Mesenchymal stem cell (in vitro differentiated cells and primary cell): Measurements from ENCODE around the gene ODAM. TPM values are rescaled to one million over a fixed set of nuclear protein-coding genes. Genes with fewer than 3 reads are reported as not detected.

Experiments
- DNase-seq: peaks from one replicate; pipeline ENCODE4 v3.0.0-alpha.2; 2013
- H2AFZ ChIP-seq: one replicate; pipeline ENCODE4 v1.6.1; 2013; ENCODE audit warnings: low read depth, mild to moderate bottlenecking, control low read depth, inconsistent platforms, low read length, moderate library complexity
- H2AK5ac ChIP-seq: 2 replicates; pipeline ENCODE4 v1.6.1; 2013; ENCODE audit warnings: low read length, moderate library complexity, mild to moderate bottlenecking, inconsistent platforms; ENCODE audit not compliant: severe bottlenecking
- H2BK120ac ChIP-seq: one replicate; pipeline ENCODE4 v1.6.1; 2013; ENCODE audit warnings: low read depth, mild to moderate bottlenecking, inconsistent platforms, low read length, moderate library complexity
- H2BK12ac ChIP-seq, 2 experiments: one replicate each; pipeline ENCODE4 v1.6.1; 2013; ENCODE audit warnings: inconsistent platforms in 2 of 2, low read length in 2 of 2, mild to moderate bottlenecking in 2 of 2, moderate library complexity in 2 of 2, control low read depth in 1 of 2
- H2BK15ac ChIP-seq: one replicate; pipeline ENCODE4 v1.6.1; 2013; ENCODE audit warnings: mild to moderate bottlenecking, low read depth, inconsistent platforms; ENCODE audit not compliant: poor library complexity, severe bottlenecking
- H2BK5ac ChIP-seq: 2 replicates; pipeline ENCODE4 v1.6.1; 2013; ENCODE audit warnings: low read depth, mild to moderate bottlenecking, low read length, control low read depth, inconsistent platforms; ENCODE audit not compliant: poor library complexity, severe bottlenecking
- H3K14ac ChIP-seq, 2 experiments: one replicate each; pipeline ENCODE4 v1.6.1; 2013; ENCODE audit warnings: inconsistent platforms in 2 of 2, low read length in 2 of 2, control low read depth in 1 of 2, mild to moderate bottlenecking in 1 of 2, moderate library complexity in 1 of 2
- H3K18ac ChIP-seq, 2 experiments: one replicate each; pipeline ENCODE4 v1.6.1; 2013; ENCODE audit warnings: inconsistent platforms in 2 of 2, low read length in 2 of 2, control low read depth in 1 of 2, low read depth in 1 of 2, mild to moderate bottlenecking in 1 of 2
- H3K23ac ChIP-seq, 2 experiments: one replicate each; pipeline ENCODE4 v1.6.1; 2013; ENCODE audit warnings: inconsistent platforms in 2 of 2, low read length in 2 of 2, mild to moderate bottlenecking in 2 of 2, moderate library complexity in 2 of 2, control low read depth in 1 of 2
- H3K27ac ChIP-seq: 2 replicates; pipeline ENCODE4 v1.5.1; 2013; ENCODE audit warnings: mild to moderate bottlenecking, moderate library complexity, low read length, control low read depth, inconsistent platforms; ENCODE audit not compliant: poor library complexity, severe bottlenecking
- H3K27me3 ChIP-seq, 2 experiments: 2 replicates each; pipeline versions ENCODE4 v1.6.1 to v1.7.0; 2013; ENCODE audit warnings: low read length in 2 of 2, mild to moderate bottlenecking in 2 of 2, moderate library complexity in 2 of 2, control low read depth in 1 of 2, inconsistent platforms in 1 of 2; ENCODE audit not compliant: control insufficient read depth in 1 of 2, insufficient read depth in 1 of 2
- H3K36me3 ChIP-seq, 2 experiments: 2 replicates each; pipeline versions ENCODE4 v1.6.1 to v1.7.0; 2013; ENCODE audit warnings: low read length in 2 of 2, control low read depth in 1 of 2, inconsistent platforms in 1 of 2, low read depth in 1 of 2, mild to moderate bottlenecking in 1 of 2; ENCODE audit not compliant: insufficient read depth in 2 of 2, control insufficient read depth in 1 of 2
- H3K4ac ChIP-seq, 2 experiments: one replicate each; pipeline ENCODE4 v1.6.1; 2013; ENCODE audit warnings: inconsistent platforms in 2 of 2, low read length in 2 of 2, mild to moderate bottlenecking in 2 of 2, moderate library complexity in 2 of 2, control low read depth in 1 of 2, low read depth in 1 of 2
- H3K4me1 ChIP-seq: 2 replicates; pipeline ENCODE4 v1.6.1; 2013; ENCODE audit warnings: low read depth, low read length, control low read depth; ENCODE audit not compliant: control insufficient read depth, insufficient read depth
- H3K4me2 ChIP-seq: 2 replicates; pipeline ENCODE4 v1.6.1; 2013; ENCODE audit warnings: low read length, mild to moderate bottlenecking, inconsistent platforms; ENCODE audit not compliant: poor library complexity, severe bottlenecking
- H3K4me3 ChIP-seq, 2 experiments: 2 replicates each; pipeline versions ENCODE4 v1.5.1 to v1.7.0; 2013; ENCODE audit warnings: low read length in 2 of 2, mild to moderate bottlenecking in 2 of 2, control low read depth in 1 of 2, low read depth in 1 of 2; ENCODE audit not compliant: insufficient read depth in 1 of 2
- H3K79me1 ChIP-seq: replicated peaks from 2 replicates; pipeline ENCODE4 v1.6.1; 2013; ENCODE audit warnings: mild to moderate bottlenecking, control low read depth, low read length, inconsistent platforms; ENCODE audit not compliant: poor library complexity, severe bottlenecking
- H3K9ac ChIP-seq: 2 replicates; pipeline ENCODE4 v1.7.0; 2013; ENCODE audit warnings: mild to moderate bottlenecking, low read length, moderate library complexity
- H3K9me3 ChIP-seq: 2 replicates; pipeline ENCODE4 v1.7.0; 2013; ENCODE audit warnings: mild to moderate bottlenecking, low read length; ENCODE audit not compliant: control insufficient read depth
- H4K8ac ChIP-seq: one replicate; pipeline ENCODE4 v1.6.1; 2013; ENCODE audit warnings: inconsistent platforms, mild to moderate bottlenecking, low read length, moderate library complexity
- H4K91ac ChIP-seq: one replicate; pipeline ENCODE4 v1.6.1; 2013; ENCODE audit warnings: mild to moderate bottlenecking, low read length, inconsistent platforms
- WGBS: methylation state at CpG from one replicate; pipeline ENCODE4 v1.1.7; 2013; ENCODE audit warnings: mixed read lengths; 5-methylcytosine and 5-hydroxymethylcytosine counted together
- polyA plus RNA-seq, 2 experiments: library from polyadenylated mRNA; stranded (reverse); fragments of 200-250 nt; gene quantifications; one replicate each; pipeline ENCODE4 v1.2.3, GENCODE V29; 2013

The ODAM gene
- polyA plus RNA-seq (2013, experiment 1 of 2): not detected
- polyA plus RNA-seq (2013, experiment 2 of 2): not detected

- DNase-seq: no peak
- no peak within 1 kb of the TSS for H4K8ac ChIP-seq
- no peak within 1 kb of the TSS for H3K4me2 ChIP-seq
- no peaks in the 10 kb centered on the region for H3K9me3 ChIP-seq
- H3K14ac ChIP-seq: no peak within 1 kb of the TSS
- WGBS: 94% methylated on average over 1 of the region's 1 CpG
- no peak within 1 kb of the TSS for H4K91ac ChIP-seq
- no peaks in the 10 kb centered on the region for H3K79me1 ChIP-seq
- H3K4me1 ChIP-seq: no peaks in the 10 kb centered on the region
- no peak within 1 kb of the TSS for H3K9ac ChIP-seq
- no peak within 1 kb of the TSS for H3K23ac ChIP-seq
- H3K27ac ChIP-seq: no peak within 1 kb of the TSS
- no peak within 1 kb of the TSS for H2AFZ ChIP-seq
- no peak within 1 kb of the TSS for H2BK120ac ChIP-seq
- no peak within 1 kb of the TSS for H3K18ac ChIP-seq
- no peak within 1 kb of the TSS for H2BK12ac ChIP-seq
- no peak within 1 kb of the TSS for H2BK5ac ChIP-seq
- H3K36me3 ChIP-seq: no peaks in the 10 kb centered on the region
- H2BK15ac ChIP-seq: no peak within 1 kb of the TSS
- H3K27me3 ChIP-seq: no peaks in the 10 kb centered on the region
- H3K4ac ChIP-seq: no peak within 1 kb of the TSS
- no peak within 1 kb of the TSS for H3K4me3 ChIP-seq
- no peak within 1 kb of the TSS for H2AK5ac ChIP-seq
Observed at GRCh38 chr4:70195425-70195824, at the start of gene ODAM. ODAM (plus strand) TSS chr4:70195725; CDS start chr4:70196544, 819 bp downstream.

- no peaks in the 10 kb centered on the region for H3K27me3 ChIP-seq
- H3K9ac ChIP-seq: no peak overlapping the region
- H3K27ac ChIP-seq: no peak overlapping the region
- no peak overlapping the region for H2BK12ac ChIP-seq
- H4K91ac ChIP-seq: no peak overlapping the region
- H3K79me1 ChIP-seq: no peaks in the 10 kb centered on the region
- H3K4me2 ChIP-seq: no peak overlapping the region
- no peak for DNase-seq
- H3K9me3 ChIP-seq: no peaks in the 10 kb centered on the region
- H2BK5ac ChIP-seq: no peak overlapping the region
- H2BK15ac ChIP-seq: no peak overlapping the region
- no CpG with 5 or more reads among the region's 3 CpGs for WGBS
- H4K8ac ChIP-seq: no peak overlapping the region
- no peaks in the 10 kb centered on the region for H3K36me3 ChIP-seq
- H2AK5ac ChIP-seq: no peak overlapping the region
- no peak overlapping the region for H3K4ac ChIP-seq
- H2AFZ ChIP-seq: no peak overlapping the region
- H3K18ac ChIP-seq: no peak overlapping the region
- H3K14ac ChIP-seq: no peak overlapping the region
- no peak overlapping the region for H3K4me3 ChIP-seq
- H2BK120ac ChIP-seq: no peak overlapping the region
- H3K23ac ChIP-seq: no peak overlapping the region
- no peaks in the 10 kb centered on the region for H3K4me1 ChIP-seq
Observed at GRCh38 chr4:70151271-70151670, 44.3 kb upstream of the ODAM start.

GRCh38 chr4:70152088-70152487, 43.4 kb upstream of the ODAM start:
- Histone ChIP-seq H3K27ac (no peak overlapping the region), H3K4me1 (no peaks in the 10 kb centered on the region), H3K79me1 (no peaks in the 10 kb centered on the region), H3K4ac (no peak overlapping the region), H3K18ac (no peak overlapping the region), H3K9ac (no peak overlapping the region), H2BK5ac (no peak overlapping the region), H3K27me3 (no peaks in the 10 kb centered on the region), H2BK15ac (no peak overlapping the region), H2AK5ac (no peak overlapping the region), H3K36me3 (no peaks in the 10 kb centered on the region), H3K9me3 (no peaks in the 10 kb centered on the region), H2BK12ac (no peak overlapping the region), H3K4me3 (no peak overlapping the region), H2BK120ac (no peak overlapping the region), H4K8ac (no peak overlapping the region), H2AFZ (no peak overlapping the region), H3K23ac (no peak overlapping the region), H3K14ac (no peak overlapping the region), H3K4me2 (no peak overlapping the region), H4K91ac (no peak overlapping the region)
- WGBS: 80% methylated on average over 1 of the region's 2 CpGs
- no peak for DNase-seq

GRCh38 chr4:70153937-70154336, 41.6 kb upstream of the ODAM start, which contains the start of gene PRR27:
PRR27 (plus strand) TSS chr4:70154237; CDS start chr4:70154376, 139 bp downstream.
- no peak within 1 kb of the TSS for H3K14ac ChIP-seq
- no peak within 1 kb of the TSS for H3K23ac ChIP-seq
- no peak within 1 kb of the TSS for H2BK15ac ChIP-seq
- H3K4me2 ChIP-seq: no peak within 1 kb of the TSS
- H3K79me1 ChIP-seq: no peaks in the 10 kb centered on the region
- no peak within 1 kb of the TSS for H2BK12ac ChIP-seq
- H4K91ac ChIP-seq: no peak within 1 kb of the TSS
- H3K4me1 ChIP-seq: no peaks in the 10 kb centered on the region
- no peak for DNase-seq
- no peak within 1 kb of the TSS for H3K18ac ChIP-seq
- H2BK5ac ChIP-seq: no peak within 1 kb of the TSS
- no peak within 1 kb of the TSS for H2BK120ac ChIP-seq
- H2AFZ ChIP-seq: no peak within 1 kb of the TSS
- H2AK5ac ChIP-seq: no peak within 1 kb of the TSS
- no peak within 1 kb of the TSS for H4K8ac ChIP-seq
- no peak within 1 kb of the TSS for H3K9ac ChIP-seq
- no peaks in the 10 kb centered on the region for H3K9me3 ChIP-seq
- no peak within 1 kb of the TSS for H3K4ac ChIP-seq
- no peak within 1 kb of the TSS for H3K27ac ChIP-seq
- H3K27me3 ChIP-seq: no peaks in the 10 kb centered on the region
- no CpG with 5 or more reads among the region's 3 CpGs for WGBS
- H3K4me3 ChIP-seq: no peak within 1 kb of the TSS
- no peaks in the 10 kb centered on the region for H3K36me3 ChIP-seq
